GM12801 (cell line): ENCODE measurements around the gene NPIPB4.
"Not testable (repeated sequence)": the region's sequence is repeated elsewhere in the genome, so short reads cannot be mapped to it uniquely, and the experiment has no call there.

Experiments
- TF ChIP-seq, protein P1 (sequence below): IDR thresholded peaks from one replicate; pipeline ENCODE4 v1.5.1; 2011; ENCODE audit warnings: control low read depth; ENCODE audit not compliant: insufficient read length; ENCODE audit errors: extremely low read depth

The NPIPB4 gene

DNA sequence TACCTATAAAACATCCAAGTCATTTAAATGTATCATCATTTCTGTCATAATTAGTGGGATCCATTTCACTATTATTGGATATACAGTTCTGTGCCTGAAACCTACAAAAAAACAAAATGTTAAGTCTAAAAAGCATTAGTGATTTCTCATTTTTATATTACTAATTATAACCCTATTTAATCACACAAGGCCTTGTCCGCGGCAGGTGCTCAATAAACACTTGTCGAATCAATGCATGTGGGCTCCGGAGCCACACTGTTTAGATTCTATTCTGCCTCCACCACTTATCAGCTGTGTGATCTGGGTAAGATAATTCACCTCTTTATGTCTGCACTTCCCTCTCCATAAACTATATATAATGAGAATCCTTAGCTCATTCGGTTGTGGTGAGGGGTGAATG is at the start of gene NPIPB4:
TSS of gene NPIPB4 (minus strand) at position 101 of the 400 bp plus-strand sequence. CDS start 378 bp downstream, outside the sequence.
- TF ChIP-seq, protein P1, sequence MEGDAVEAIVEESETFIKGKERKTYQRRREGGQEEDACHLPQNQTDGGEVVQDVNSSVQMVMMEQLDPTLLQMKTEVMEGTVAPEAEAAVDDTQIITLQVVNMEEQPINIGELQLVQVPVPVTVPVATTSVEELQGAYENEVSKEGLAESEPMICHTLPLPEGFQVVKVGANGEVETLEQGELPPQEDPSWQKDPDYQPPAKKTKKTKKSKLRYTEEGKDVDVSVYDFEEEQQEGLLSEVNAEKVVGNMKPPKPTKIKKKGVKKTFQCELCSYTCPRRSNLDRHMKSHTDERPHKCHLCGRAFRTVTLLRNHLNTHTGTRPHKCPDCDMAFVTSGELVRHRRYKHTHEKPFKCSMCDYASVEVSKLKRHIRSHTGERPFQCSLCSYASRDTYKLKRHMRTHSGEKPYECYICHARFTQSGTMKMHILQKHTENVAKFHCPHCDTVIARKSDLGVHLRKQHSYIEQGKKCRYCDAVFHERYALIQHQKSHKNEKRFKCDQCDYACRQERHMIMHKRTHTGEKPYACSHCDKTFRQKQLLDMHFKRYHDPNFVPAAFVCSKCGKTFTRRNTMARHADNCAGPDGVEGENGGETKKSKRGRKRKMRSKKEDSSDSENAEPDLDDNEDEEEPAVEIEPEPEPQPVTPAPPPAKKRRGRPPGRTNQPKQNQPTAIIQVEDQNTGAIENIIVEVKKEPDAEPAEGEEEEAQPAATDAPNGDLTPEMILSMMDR, result not testable (repeated sequence)
